Brain microvascular endothelial cell (primary cell): ENCODE results near the gene SPACDR.
A peak's percentile ranks its signal among the peaks of the same experiment; 100 is the strongest.

Source experiments
- DNase-seq: peaks from one replicate; pipeline ENCODE4 v3.0.0-alpha.2; 2020
- H3K27ac ChIP-seq: fragments of 250-450 bp; sonication (Bioruptor Pico); 2 replicates; pipeline ENCODE4 v1.5.1; 2020; ENCODE audit warnings: mild to moderate bottlenecking, moderate library complexity
- H3K27me3 ChIP-seq: fragments of 250-450 bp; sonication (Bioruptor Pico); replicated peaks from 2 replicates; pipeline ENCODE4 v1.5.1; 2020; ENCODE audit warnings: mild to moderate bottlenecking
- H3K36me3 ChIP-seq: fragments of 250-450 bp; sonication (Bioruptor Pico); replicated peaks from 2 replicates; pipeline ENCODE4 v1.5.1; 2020; ENCODE audit warnings: mild to moderate bottlenecking
- H3K4me3 ChIP-seq: 2 replicates; pipeline ENCODE4 v1.5.1; 2011; ENCODE audit warnings: low read depth, mild to moderate bottlenecking, control low read depth, low read length, moderate library complexity
- CTCF ChIP-seq: IDR thresholded peaks from 2 replicates; pipeline ENCODE4 v1.5.1; 2011; ENCODE audit warnings: low read depth, mild to moderate bottlenecking, moderate library complexity, low read length, control low read depth, inconsistent platforms; ENCODE audit errors: missing control alignments
- in situ Hi-C: cut with HindIII; loops from 2 replicates; pipeline ENCODE4 v1.10.0; 2017; ENCODE audit warnings: low sequenced_read_pairs, low pct_ligation_motif_present

Gene SPACDR

GRCh38 chr7:100464210-100464660, at the start of gene SPACDR:
Gene SPACDR (minus strand): TSS chr7:100464260. CDS start chr7:100464025, 235 bp downstream.
- Histone ChIP-seq H3K36me3 (peaks cover 21% of the 10 kb centered on the region), H3K4me3 (no peak within 1 kb of the TSS), H3K27ac (no peak within 1 kb of the TSS), H3K27me3 (no peaks in the 10 kb centered on the region)
- in situ Hi-C loops, result no loop called here
- DNase-seq, result peak; percentile 27
- no peak for TF ChIP-seq CTCF

- no peak overlapping the region for H3K4me3 ChIP-seq
- DNase-seq, result no peak
- in situ Hi-C loops, result no loop called here
- H3K36me3 ChIP-seq, result no peaks in the 10 kb centered on the region
- H3K27ac ChIP-seq, result no peak overlapping the region
- no peak for TF ChIP-seq CTCF
- H3K27me3 ChIP-seq, result no peaks in the 10 kb centered on the region
Observed at GRCh38 chr7:100513212-100513810, 49.3 kb upstream of the SPACDR start.

- Histone ChIP-seq H3K36me3 (no peaks in the 10 kb centered on the region), H3K4me3 (no peak overlapping the region), H3K27me3 (no peaks in the 10 kb centered on the region), H3K27ac (no peak overlapping the region)
- in situ Hi-C loops, result no loop called here
- no peak for DNase-seq
- no peak for TF ChIP-seq CTCF
Observed at GRCh38 chr7:100510437-100511239, 46.6 kb upstream of the SPACDR start.

- Histone ChIP-seq H3K27me3 (no peaks in the 10 kb centered on the region), H3K36me3 (no peaks in the 10 kb centered on the region), H3K4me3 (no peak overlapping the region), H3K27ac (no peak overlapping the region)
- DNase-seq, result peak; percentile 80
- in situ Hi-C loops, result no loop called here
- no peak for TF ChIP-seq CTCF
Observed at GRCh38 chr7:100509231-100509630, 45.2 kb upstream of the SPACDR start.

GRCh38 chr7:100506356-100506923, 42.4 kb upstream of the SPACDR start:
- no peak for DNase-seq
- TF ChIP-seq CTCF, result no peak
- Histone ChIP-seq H3K27ac (no peak overlapping the region), H3K36me3 (no peaks in the 10 kb centered on the region), H3K27me3 (no peaks in the 10 kb centered on the region), H3K4me3 (no peak overlapping the region)
- in situ Hi-C loops, result no loop called here
